Type B pancreatic cell (in vitro differentiated cells): ENCODE results near the gene ATP5PO. TPM values are rescaled to one million over a fixed set of nuclear protein-coding genes. Genes with fewer than 3 reads are reported as not detected.
A peak's percentile ranks its signal among the peaks of the same experiment; 100 is the strongest.

Experiments
- DNase-seq: peaks from one replicate; pipeline ENCODE4 v3.0.0; 2021; ENCODE audit warnings: mixed read lengths; ENCODE audit not compliant: unreplicated experiment; ENCODE audit errors: extremely low spot score
- H3K27ac Mint-ChIP-seq: 2 replicates; pipeline ENCODE4 v1.8.0; 2021; ENCODE audit warnings: mild to moderate bottlenecking, mixed read lengths
- H3K27me3 Mint-ChIP-seq: 2 replicates; pipeline ENCODE4 v1.8.0; 2021; ENCODE audit warnings: mixed read lengths
- H3K36me3 Mint-ChIP-seq: 2 replicates; pipeline ENCODE4 v1.8.0; 2021; ENCODE audit warnings: mixed read lengths
- H3K4me1 Mint-ChIP-seq: one replicate; pipeline ENCODE4 v1.8.0; 2021; ENCODE audit warnings: mixed read lengths; ENCODE audit not compliant: unreplicated experiment
- H3K4me3 Mint-ChIP-seq: 2 replicates; pipeline ENCODE4 v1.8.0; 2021; ENCODE audit warnings: mild to moderate bottlenecking, mixed read lengths
- H3K9me3 Mint-ChIP-seq: 2 replicates; pipeline ENCODE4 v1.8.0; 2021; ENCODE audit warnings: mixed read lengths
- CTCF ChIP-seq: fragments of 200-600 bp; sonication (generic); conservative IDR thresholded peaks from 2 replicates; pipeline ENCODE4 v1.5.0; 2021; ENCODE audit warnings: antibody characterized with exemption, mild to moderate bottlenecking
- total RNA-seq: library from RNA; stranded (reverse); gene quantifications from 2 replicates; pipeline ENCODE4 v1.2.1, GENCODE V29; 2021; ENCODE audit warnings: low replicate concordance

The ATP5PO gene
- total RNA-seq, 1 donor from 2014 or later = 257 TPM

GRCh38 chr21:33858667-33859372 lies 56.8 kb downstream of the ATP5PO start:
- Mint-ChIP-seq H3K4me1 (peaks cover 11% of the 10 kb centered on the region), H3K27ac (no peak overlapping the region)
- no peak for TF ChIP-seq CTCF

GRCh38 chr21:33857846-33858666 lies 57.5 kb downstream of the ATP5PO start:
- Mint-ChIP-seq H3K9me3 (no peaks in the 10 kb centered on the region), H3K36me3 (no peaks in the 10 kb centered on the region), H3K4me3 (no peak overlapping the region), H3K27ac (no peak overlapping the region), H3K4me1 (peaks cover 11% of the 10 kb centered on the region), H3K27me3 (no peaks in the 10 kb centered on the region)
- no peak for TF ChIP-seq CTCF
- no peak for DNase-seq

More at GRCh38 chr21:33858667-33859372, 56.8 kb downstream of the ATP5PO start:
- no peaks in the 10 kb centered on the region for H3K9me3 Mint-ChIP-seq
- no peak for DNase-seq
- H3K36me3 Mint-ChIP-seq = no peaks in the 10 kb centered on the region
- H3K4me3 Mint-ChIP-seq = no peak overlapping the region
- H3K27me3 Mint-ChIP-seq = no peaks in the 10 kb centered on the region

- no peaks in the 10 kb centered on the region for H3K36me3 Mint-ChIP-seq
- H3K4me3 Mint-ChIP-seq = no peak overlapping the region
- H3K27me3 Mint-ChIP-seq = no peaks in the 10 kb centered on the region
- TF ChIP-seq CTCF = no peak
- H3K27ac Mint-ChIP-seq = no peak overlapping the region
- H3K4me1 Mint-ChIP-seq = peaks cover 11% of the 10 kb centered on the region
- H3K9me3 Mint-ChIP-seq = no peaks in the 10 kb centered on the region
- no peak for DNase-seq
Measured at GRCh38 chr21:33856893-33857527, 58.6 kb downstream of the ATP5PO start.

- TF ChIP-seq CTCF = peak; percentile 30
- Mint-ChIP-seq H3K27me3 (no peaks in the 10 kb centered on the region), H3K36me3 (no peaks in the 10 kb centered on the region), H3K4me1 (peaks cover 11% of the 10 kb centered on the region), H3K9me3 (no peaks in the 10 kb centered on the region), H3K27ac (no peak overlapping the region), H3K4me3 (no peak overlapping the region)
- DNase-seq = no peak
Measured at GRCh38 chr21:33855190-33855589, 60.4 kb downstream of the ATP5PO start.

GRCh38 chr21:33854604-33855003 lies 61.0 kb downstream of the ATP5PO start:
- H3K27me3 Mint-ChIP-seq = no peaks in the 10 kb centered on the region
- DNase-seq = no peak

More at GRCh38 chr21:33854604-33855003, 61.0 kb downstream of the ATP5PO start:
- Mint-ChIP-seq H3K9me3 (no peaks in the 10 kb centered on the region), H3K36me3 (no peaks in the 10 kb centered on the region), H3K4me1 (peaks cover 11% of the 10 kb centered on the region), H3K4me3 (no peak overlapping the region), H3K27ac (peak overlapping the region; percentile 31)
- no peak for TF ChIP-seq CTCF

Other genes starting within 250 kb of the ATP5PO start
- 40.7 and 74.8 TPM in 2 replicates for gene MRPS6, start 157.8 kb upstream of the ATP5PO start, total RNA-seq
- gene SLC5A3, start 157.8 kb upstream of the ATP5PO start, total RNA-seq = 11.9 and 28.8 TPM in 2 replicates